HG03565 (cell line): ENCODE results near the gene ELN.

Source experiments
- ATAC-seq: cut with Tn5 transposase; IDR thresholded peaks from one replicate; pipeline ENCODE4 v1.9.1; 2021; ENCODE audit warnings: mild to moderate bottlenecking, moderate library complexity; ENCODE audit not compliant: unreplicated experiment

The ELN gene

GRCh38 chr7:74092321-74092963 is 64.5 kb downstream of the ELN start:
- ATAC-seq: peak; percentile 6

GRCh38 chr7:74092964-74093471 is 65.0 kb downstream of the ELN start:
- ATAC-seq: peak; percentile 44

GRCh38 chr7:74093671-74094223 is 65.8 kb downstream of the ELN start:
- ATAC-seq: no peak

GRCh38 chr7:74094224-74095101 is 66.5 kb downstream of the ELN start:
- ATAC-seq: peak; percentile 46

- ATAC-seq: no peak
These were observed 67.2 kb downstream of the ELN start for GRCh38 chr7:74095135-74095534.

- no peak for ATAC-seq
These were observed 70.1 kb downstream of the ELN start for GRCh38 chr7:74097937-74098614.

- ATAC-seq: no peak
These were observed 71.1 kb downstream of the ELN start for GRCh38 chr7:74099031-74099430.

GRCh38 chr7:74101061-74101681 is 73.2 kb downstream of the ELN start:
- peak; percentile 79 for ATAC-seq

GRCh38 chr7:74103219-74103772 is 75.3 kb downstream of the ELN start:
- ATAC-seq: no peak

- ATAC-seq: no peak
These were observed 76.7 kb downstream of the ELN start for GRCh38 chr7:74104702-74105101.

GRCh38 chr7:74105992-74106391 is 78.0 kb downstream of the ELN start:
- ATAC-seq: no peak

- no peak for ATAC-seq
These were observed 78.9 kb downstream of the ELN start for GRCh38 chr7:74106846-74107245.

- ATAC-seq: no peak
These were observed 87.4 kb downstream of the ELN start for GRCh38 chr7:74115326-74115725.

- no peak for ATAC-seq
These were observed 88.4 kb downstream of the ELN start for GRCh38 chr7:74116356-74116755.
